BLaER1 treated with 17β-estradiol and CSF1 and Interleukin-3, amounts not matched to agents 10 nM and 100 nM (cell line): ENCODE data around the gene SMIM24.
"Not testable (repeated sequence)": the region's sequence is repeated elsewhere in the genome, so short reads cannot be mapped to it uniquely, and the experiment has no call there.

Experiments used
- H3K27ac ChIP-seq, 11 experiments: shearing (Covaris generic); formaldehyde crosslinking; 2 replicates each; pipeline ENCODE4 v1.8.1; 2022
- H3K27me3 ChIP-seq, 11 experiments: shearing (Covaris generic); formaldehyde crosslinking; 2 replicates each; pipeline ENCODE4 v1.8.1; 2022
- H3K36me3 ChIP-seq, 11 experiments: shearing (Covaris generic); formaldehyde crosslinking; 2 replicates each; pipeline ENCODE4 v1.8.1; 2022
- H3K4me1 ChIP-seq, 10 experiments: shearing (Covaris generic); formaldehyde crosslinking; 2 replicates each; pipeline ENCODE4 v1.8.1; 2022
- H3K4me2 ChIP-seq, 11 experiments: shearing (Covaris generic); formaldehyde crosslinking; 2 replicates each; pipeline ENCODE4 v1.8.1; 2022
- H3K4me3 ChIP-seq, 10 experiments: shearing (Covaris generic); formaldehyde crosslinking; 2 replicates each; pipeline ENCODE4 v1.8.1; 2022
- H3K9ac ChIP-seq, 11 experiments: shearing (Covaris generic); formaldehyde crosslinking; 2 replicates each; pipeline ENCODE4 v1.8.1; 2022
- H3K9me3 ChIP-seq, 11 experiments: shearing (Covaris generic); formaldehyde crosslinking; replicated peaks in 1 of 11; 2 replicates each; pipeline ENCODE4 v1.8.1; 2022
- H4K20me1 ChIP-seq, 11 experiments: shearing (Covaris generic); formaldehyde crosslinking; 2 replicates each; pipeline ENCODE4 v1.8.1; 2022
- Cebpa-rat ChIP-seq, 11 experiments: shearing (Covaris generic); IDR thresholded peaks; 2 replicates each; pipeline ENCODE4 v1.8.1; 2022

The SMIM24 gene

DNA sequence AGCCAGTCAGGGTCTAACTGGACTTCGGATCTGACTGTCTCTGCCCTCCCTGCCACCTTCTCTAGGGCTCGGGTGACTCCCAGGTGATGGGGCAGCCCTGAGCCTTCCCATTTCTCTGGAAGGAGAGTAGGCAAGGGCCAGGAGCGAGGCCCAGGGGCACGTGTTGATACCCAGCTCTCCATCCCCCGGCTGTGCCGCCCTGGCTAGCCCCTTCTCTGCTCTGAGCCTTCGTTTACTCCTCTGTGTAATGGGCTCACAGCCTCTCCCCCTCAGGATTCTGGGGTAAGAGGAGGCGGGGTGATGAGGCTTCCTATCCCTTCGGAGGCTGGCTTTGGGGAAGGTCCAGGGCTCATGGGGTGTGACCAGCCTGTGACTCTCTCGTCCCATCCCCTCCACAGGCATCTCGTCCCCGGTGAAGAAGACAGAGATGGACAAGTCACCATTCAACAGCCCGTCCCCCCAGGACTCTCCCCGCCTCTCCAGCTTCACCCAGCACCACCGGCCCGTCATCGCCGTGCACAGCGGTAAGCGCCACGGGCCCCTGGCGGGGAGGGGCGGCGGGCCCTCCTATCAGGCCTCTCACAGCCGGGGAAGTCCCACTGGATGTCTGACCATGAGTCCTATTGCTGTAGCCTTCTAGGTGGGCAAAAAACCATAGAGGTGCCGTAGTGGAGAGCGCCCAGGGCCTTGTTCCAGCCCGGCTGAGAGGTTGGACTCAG, 31.6 kb downstream of the SMIM24 start:
- TF ChIP-seq Cebpa-rat (IDR thresholded peaks at IDR 0.05): no peak
- H3K36me3 ChIP-seq: peaks cover 83 to 98% (median 90%) of the 10 kb centered on the region in 11 experiments
- peak overlapping the region in 2 of 11 experiments; percentile 11 to 15; a peak in 4 of 22 replicates for H3K9ac ChIP-seq
- H3K27me3 ChIP-seq: no peaks in the 10 kb centered on the region
- H3K9me3 ChIP-seq: no peaks in the 10 kb centered on the region
- no peak overlapping the region for H3K4me2 ChIP-seq
- H4K20me1 ChIP-seq: peaks cover 29 to 100% (median 89%) of the 10 kb centered on the region in 11 experiments
- H3K4me3 ChIP-seq: no peak overlapping the region
- peaks cover 38 to 62% (median 50%) of the 10 kb centered on the region in 10 experiments for H3K4me1 ChIP-seq
- H3K27ac ChIP-seq: peak overlapping the region in 1 of 11 experiments; percentile 28; a peak in 1 of 22 replicates

DNA sequence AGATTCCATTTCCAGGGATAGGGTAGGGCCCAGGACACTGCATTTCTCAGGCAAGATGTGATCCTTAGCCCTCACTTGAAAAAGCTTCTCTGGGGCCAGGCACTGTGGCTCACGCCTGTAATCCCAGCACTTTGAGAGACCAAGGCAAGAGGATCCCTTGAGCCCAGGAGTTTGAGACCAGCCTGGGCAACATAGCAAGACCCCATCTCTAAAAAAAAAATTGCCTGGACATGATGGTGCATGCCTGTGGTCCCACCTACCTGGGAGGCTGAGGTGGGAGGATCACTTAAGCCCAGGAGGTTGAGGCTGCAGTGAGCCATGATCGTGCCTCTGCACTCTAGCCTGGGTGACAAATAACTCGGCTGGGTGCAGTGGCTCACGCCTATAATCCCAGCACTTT, 33.7 kb downstream of the SMIM24 start:
- peak overlapping the region in 1 of 11 experiments; percentile 2; a peak in 2 of 22 replicates for H3K27ac ChIP-seq
- not testable (repeated sequence) for H3K27me3 ChIP-seq, H3K4me3 ChIP-seq, H3K9me3 ChIP-seq, H3K9ac ChIP-seq, H3K4me2 ChIP-seq
- H4K20me1 ChIP-seq: peaks cover 38 to 100% (median 87%) of the 10 kb centered on the region in 11 experiments
- H3K36me3 ChIP-seq: peaks cover 81 to 97% (median 86%) of the 10 kb centered on the region in 11 experiments
- H3K4me1 ChIP-seq: peaks cover 53 to 71% (median 61%) of the 10 kb centered on the region in 10 experiments

DNA sequence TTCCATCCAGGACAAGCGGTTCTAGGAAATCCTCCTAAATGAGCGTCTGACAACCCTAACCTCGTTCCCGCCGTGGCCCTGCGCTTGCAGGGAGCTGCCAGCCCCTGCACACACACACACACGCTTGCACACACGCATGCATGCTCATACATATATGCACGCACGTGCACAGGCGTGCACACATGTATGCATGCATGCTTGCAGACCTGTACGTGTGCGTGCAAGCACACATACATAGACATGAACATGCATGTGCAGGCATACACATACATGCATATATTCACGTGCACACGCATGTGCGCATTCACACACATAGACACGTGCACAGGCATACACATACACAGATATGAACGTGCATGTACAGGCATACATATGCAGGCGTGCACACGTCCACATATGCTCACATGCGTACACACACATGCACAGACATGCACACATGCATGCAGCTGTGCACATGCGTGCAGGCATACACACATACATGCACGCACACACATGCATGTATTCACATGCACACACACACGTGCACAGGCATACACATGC, 35.6 kb downstream of the SMIM24 start:
- Histone ChIP-seq H3K36me3 (peaks cover 70 to 96% (median 90%) of the 10 kb centered on the region in 11 experiments), H3K4me2 (peak overlapping the region; percentile 40 to 82 (median 75)), H3K4me1 (peaks cover 42 to 69% (median 59%) of the 10 kb centered on the region in 10 experiments), H3K9ac (peak overlapping the region in 4 of 11 experiments; percentile 53 to 72 (median 60); a peak in 7 of 22 replicates), H3K27ac (peak overlapping the region in 2 of 11 experiments; percentile 40 to 58; a peak in 2 of 22 replicates), H3K27me3 (no peaks in the 10 kb centered on the region), H4K20me1 (peaks cover 47 to 100% (median 91%) of the 10 kb centered on the region in 11 experiments), H3K9me3 (no peaks in the 10 kb centered on the region), H3K4me3 (0 out of 20 replicates have a peak overlapping the region, but pooled peaks of 1 of the 10 experiments have one; percentile 20)
- TF ChIP-seq Cebpa-rat (IDR thresholded peaks at IDR 0.05): no peak

DNA sequence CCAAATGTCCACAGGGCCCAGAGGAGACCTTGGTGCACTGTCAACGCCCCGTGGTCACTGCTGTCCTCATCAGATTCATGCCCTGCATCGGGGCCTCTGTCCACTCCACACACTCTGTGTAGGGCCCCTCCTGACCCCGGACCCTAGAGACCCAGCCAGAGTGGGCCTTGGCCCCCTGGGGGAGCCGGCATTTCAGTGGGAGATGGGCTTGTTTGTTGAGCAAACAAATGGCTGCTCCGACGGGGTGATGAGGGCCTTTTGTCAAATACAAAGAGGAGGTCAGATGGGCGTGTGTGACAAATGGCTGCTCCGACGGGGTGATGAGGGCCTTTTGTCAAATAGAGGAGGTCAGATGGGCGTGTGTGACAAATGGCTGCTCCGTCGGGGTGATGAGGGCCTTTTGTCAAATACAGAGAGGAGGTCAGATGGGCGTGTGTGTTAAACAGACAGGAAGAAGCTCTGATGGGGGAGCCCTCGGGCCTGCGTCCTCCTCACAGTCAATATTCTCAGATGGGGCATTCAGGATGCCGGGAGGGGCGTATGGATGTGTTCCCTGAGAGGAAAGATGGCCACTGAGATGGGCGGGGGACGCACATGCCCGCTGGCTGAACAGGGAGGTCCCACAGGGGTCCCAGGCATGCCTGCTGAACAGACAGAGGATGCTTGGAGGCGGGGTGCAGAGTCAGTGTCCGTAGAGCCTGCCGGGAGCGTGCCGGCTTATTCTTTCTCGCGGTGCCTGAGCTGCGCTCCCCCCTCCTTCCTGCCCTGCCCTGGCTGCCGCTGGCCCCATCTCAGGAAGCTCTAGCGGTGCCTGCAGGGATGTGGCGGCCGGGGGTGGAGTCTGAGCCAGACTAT, 36.3 kb downstream of the SMIM24 start:
- peak overlapping the region; percentile 38 to 72 (median 60); a peak in 19 of 22 replicates for H3K9ac ChIP-seq

DNA sequence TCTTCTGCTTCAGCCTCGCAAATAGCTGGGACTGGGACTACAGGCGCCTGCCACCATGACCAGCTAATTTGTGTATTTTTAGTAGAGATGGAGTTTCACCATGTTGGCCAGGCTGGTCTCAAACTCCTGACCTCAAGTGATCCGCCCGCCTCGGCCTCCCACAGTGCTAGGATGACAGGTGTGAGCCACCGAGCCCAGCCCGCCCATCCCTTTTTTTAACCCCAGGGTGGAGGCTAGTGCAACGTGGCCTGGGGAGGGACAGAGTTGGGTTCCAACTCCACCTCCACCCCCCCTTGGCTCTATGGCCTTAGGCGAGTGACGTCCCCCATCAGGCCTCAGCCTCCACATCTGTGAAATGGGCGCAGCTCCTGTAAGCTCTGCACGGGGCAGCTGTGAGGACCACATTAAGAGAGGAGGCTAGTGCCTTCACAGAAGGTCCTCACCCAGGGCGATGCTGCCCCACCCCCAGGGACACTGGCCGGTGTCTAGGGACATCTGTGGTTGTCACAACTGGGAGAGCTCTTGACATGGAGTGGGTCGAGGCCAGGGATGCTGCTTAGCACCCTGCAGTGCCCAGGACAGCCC, 37.7 kb downstream of the SMIM24 start:
- peaks cover 47 to 92% (median 75%) of the 10 kb centered on the region in 11 experiments for H4K20me1 ChIP-seq
- H3K9ac ChIP-seq: peak overlapping the region in 6 of 11 experiments; percentile 23 to 72 (median 48); a peak in 3 of 22 replicates
- H3K9me3 ChIP-seq: no peaks in the 10 kb centered on the region
- peak overlapping the region in 10 of 11 experiments; percentile 23 to 82 (median 74); a peak in 12 of 22 replicates for H3K4me2 ChIP-seq
- H3K4me3 ChIP-seq: no peak overlapping the region
- H3K27me3 ChIP-seq: no peaks in the 10 kb centered on the region
- H3K4me1 ChIP-seq: peaks cover 27 to 60% (median 52%) of the 10 kb centered on the region in 10 experiments
- peaks cover 66 to 94% (median 86%) of the 10 kb centered on the region in 11 experiments for H3K36me3 ChIP-seq
- peak overlapping the region in 1 of 11 experiments; percentile 9; a peak in 1 of 22 replicates for H3K27ac ChIP-seq
- no peak for TF ChIP-seq Cebpa-rat (IDR thresholded peaks at IDR 0.05)

More for the DNA sequence above, 36.3 kb downstream of the SMIM24 start:
- Histone ChIP-seq H3K27ac (peak overlapping the region in 8 of 11 experiments; percentile 17 to 63 (median 42); a peak in 14 of 22 replicates), H3K9me3 (no peaks in the 10 kb centered on the region), H3K4me1 (peaks cover 35 to 64% (median 54%) of the 10 kb centered on the region in 10 experiments), H3K4me2 (peak overlapping the region; percentile 40 to 82 (median 75)), H4K20me1 (peaks cover 47 to 95% (median 89%) of the 10 kb centered on the region in 11 experiments), H3K27me3 (no peaks in the 10 kb centered on the region), H3K36me3 (peaks cover 64 to 94% (median 85%) of the 10 kb centered on the region in 11 experiments), H3K4me3 (peak overlapping the region in 5 of 10 experiments; percentile 4 to 20 (median 10); a peak in 2 of 20 replicates)
- no peak for TF ChIP-seq Cebpa-rat (IDR thresholded peaks at IDR 0.05)

DNA sequence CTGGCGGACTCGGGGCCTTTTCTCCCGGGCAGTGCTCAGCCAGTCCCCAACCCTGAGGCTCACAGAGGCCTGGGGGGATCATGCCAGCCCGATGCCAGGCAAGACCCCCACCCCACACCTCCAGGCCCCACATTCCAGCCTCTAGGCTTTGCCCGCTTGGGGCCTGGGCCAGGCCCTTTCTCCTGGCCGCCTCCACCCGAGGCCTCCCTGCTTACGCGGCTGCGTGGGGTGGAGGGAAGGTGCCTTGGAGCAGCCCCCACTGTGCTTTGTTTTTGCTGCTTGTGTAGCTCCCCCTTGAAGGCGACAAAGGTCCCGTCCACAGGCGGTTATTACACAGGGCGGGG, 38.4 kb downstream of the SMIM24 start:
- Histone ChIP-seq H3K4me2 (peak overlapping the region in 3 of 11 experiments; percentile 15 to 62 (median 28); a peak in 3 of 22 replicates), H3K4me1 (peaks cover 27 to 60% (median 52%) of the 10 kb centered on the region in 10 experiments), H3K27me3 (no peaks in the 10 kb centered on the region), H3K27ac (peak overlapping the region in 4 of 11 experiments; percentile 8 to 49 (median 34); a peak in 3 of 22 replicates), H4K20me1 (peaks cover 47 to 85% (median 68%) of the 10 kb centered on the region in 11 experiments), H3K9ac (peak overlapping the region in 7 of 11 experiments; percentile 6 to 57 (median 37); a peak in 10 of 22 replicates), H3K9me3 (no peaks in the 10 kb centered on the region), H3K4me3 (no peak overlapping the region), H3K36me3 (peaks cover 67 to 94% (median 86%) of the 10 kb centered on the region in 11 experiments)
- no peak for TF ChIP-seq Cebpa-rat (IDR thresholded peaks at IDR 0.05)

DNA sequence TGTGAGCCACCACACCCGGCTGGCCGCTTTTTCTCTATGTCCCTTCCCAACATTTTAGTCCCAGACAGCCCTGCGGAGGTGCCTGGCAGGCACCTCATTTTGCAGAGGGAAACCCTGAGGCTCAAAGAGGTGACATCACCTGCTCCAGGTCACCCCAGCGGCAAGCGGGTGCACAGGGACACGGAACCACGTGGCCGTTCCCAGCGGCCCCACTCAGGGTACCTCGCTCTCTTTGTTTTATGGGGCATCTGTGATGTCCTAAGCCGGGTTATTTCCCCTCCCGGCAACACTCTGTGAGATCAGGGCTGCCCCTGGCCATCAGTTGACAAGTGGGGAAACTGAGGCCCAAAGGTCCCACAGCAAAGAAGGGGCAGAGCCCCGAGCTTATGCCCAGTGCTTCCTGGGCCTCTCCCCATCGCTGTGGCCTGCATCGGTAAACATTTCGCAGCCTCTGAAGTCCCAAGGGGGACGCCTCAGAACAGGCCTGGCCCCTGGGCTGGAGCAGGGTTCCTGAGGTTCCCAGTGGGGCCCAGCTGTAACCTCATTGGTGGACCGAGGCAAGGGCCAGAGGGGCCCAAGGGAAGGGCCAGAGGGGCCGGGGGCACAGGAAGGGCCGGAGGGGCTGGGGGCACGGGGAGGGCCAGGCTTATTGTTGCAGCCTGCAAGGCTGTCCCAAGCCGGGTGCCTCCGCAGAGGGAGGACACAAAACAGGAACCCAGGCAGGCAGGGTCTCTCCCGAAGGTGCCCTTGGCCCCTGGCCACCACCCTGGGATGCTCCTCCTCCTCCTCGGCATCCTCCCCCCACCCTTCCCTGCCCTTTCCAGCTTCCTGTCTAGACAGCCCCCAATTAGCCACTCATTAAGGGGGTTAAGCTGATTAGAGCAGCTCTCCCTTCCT, 39.0 kb downstream of the SMIM24 start:
- Histone ChIP-seq H3K36me3 (peaks cover 70 to 94% (median 87%) of the 10 kb centered on the region in 11 experiments), H3K9ac (peak overlapping the region in 8 of 11 experiments; percentile 25 to 66 (median 54); a peak in 14 of 22 replicates), H3K4me1 (peaks cover 27 to 60% (median 52%) of the 10 kb centered on the region in 10 experiments), H3K9me3 (no peaks in the 10 kb centered on the region), H4K20me1 (peaks cover 44 to 79% (median 63%) of the 10 kb centered on the region in 11 experiments), H3K4me3 (no peak overlapping the region), H3K4me2 (peak overlapping the region in 10 of 11 experiments; percentile 1 to 66 (median 48); a peak in 17 of 22 replicates), H3K27me3 (no peaks in the 10 kb centered on the region), H3K27ac (peak overlapping the region in 6 of 11 experiments; percentile 8 to 49 (median 30); a peak in 9 of 22 replicates)
- TF ChIP-seq Cebpa-rat (IDR thresholded peaks at IDR 0.05): no peak
